ENCODE data around the gene SLC22A16. TPM values are rescaled to one million over a fixed set of nuclear protein-coding genes. Genes with fewer than 3 reads are reported as not detected.

SLC22A16 gene
- total and polyA plus RNA-seq, 11 donors: 0.25 to 2.4 (median 1.3) TPM; not detected in 7

DNA sequence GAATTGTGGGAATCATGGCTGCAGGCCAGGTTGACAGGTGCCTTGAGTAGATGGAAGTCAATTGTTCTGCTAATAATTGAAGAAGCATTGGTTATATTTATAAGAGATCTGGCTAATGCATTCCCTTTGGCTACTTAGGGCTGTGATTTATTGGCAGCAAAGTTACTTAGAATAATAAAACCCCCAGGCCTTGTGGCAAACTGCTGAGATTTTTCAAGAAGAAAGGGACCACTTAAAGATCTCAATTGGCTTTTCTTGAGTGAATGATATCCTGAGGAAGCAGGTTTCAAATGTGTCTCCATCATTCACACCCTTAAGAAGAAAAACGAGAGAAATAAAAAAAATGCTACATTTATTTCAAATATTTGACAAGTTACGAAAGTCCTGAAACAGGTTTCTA is 88.4 kb downstream of the SLC22A16 start:
- ATAC-seq: no peak
- no peak for DNase-seq
- no peak overlapping the region for H3K27ac ChIP-seq
- TF ChIP-seq POLR2A (IDR thresholded peaks at IDR 0.05): no peak
- TF ChIP-seq, protein P1, sequence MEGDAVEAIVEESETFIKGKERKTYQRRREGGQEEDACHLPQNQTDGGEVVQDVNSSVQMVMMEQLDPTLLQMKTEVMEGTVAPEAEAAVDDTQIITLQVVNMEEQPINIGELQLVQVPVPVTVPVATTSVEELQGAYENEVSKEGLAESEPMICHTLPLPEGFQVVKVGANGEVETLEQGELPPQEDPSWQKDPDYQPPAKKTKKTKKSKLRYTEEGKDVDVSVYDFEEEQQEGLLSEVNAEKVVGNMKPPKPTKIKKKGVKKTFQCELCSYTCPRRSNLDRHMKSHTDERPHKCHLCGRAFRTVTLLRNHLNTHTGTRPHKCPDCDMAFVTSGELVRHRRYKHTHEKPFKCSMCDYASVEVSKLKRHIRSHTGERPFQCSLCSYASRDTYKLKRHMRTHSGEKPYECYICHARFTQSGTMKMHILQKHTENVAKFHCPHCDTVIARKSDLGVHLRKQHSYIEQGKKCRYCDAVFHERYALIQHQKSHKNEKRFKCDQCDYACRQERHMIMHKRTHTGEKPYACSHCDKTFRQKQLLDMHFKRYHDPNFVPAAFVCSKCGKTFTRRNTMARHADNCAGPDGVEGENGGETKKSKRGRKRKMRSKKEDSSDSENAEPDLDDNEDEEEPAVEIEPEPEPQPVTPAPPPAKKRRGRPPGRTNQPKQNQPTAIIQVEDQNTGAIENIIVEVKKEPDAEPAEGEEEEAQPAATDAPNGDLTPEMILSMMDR (IDR thresholded peaks at IDR 0.05): no peak
- peaks cover 0 to 10% (median 2%) of the 10 kb centered on the region in 12 donors for H3K4me1 ChIP-seq
- peaks cover 0 to 5% (median 0%) of the 10 kb centered on the region in 9 donors for H3K36me3 ChIP-seq
- H3K9me3 ChIP-seq: no peaks in the 10 kb centered on the region
- no peaks in the 10 kb centered on the region for H3K27me3 ChIP-seq
- no peak overlapping the region for H3K4me3 ChIP-seq
- intact Hi-C loops (cut with DNase I): loop anchor here in 3 of 10 donors (5.0 to 10.0 kb wide), 3 partner anchors 683 to 863 kb away; no protein-coding TSS in a partner anchor
- WGBS, 4 donors: 81 to 84% (median 83%) methylated on average over 2 of the region's 2 CpGs

GRCh38 chr6:110385458-110385863 is 91.0 kb downstream of the SLC22A16 start:
- Histone ChIP-seq H3K27me3 (no peaks in the 10 kb centered on the region), H3K4me1 (peaks cover 0 to 8% (median 2%) of the 10 kb centered on the region in 12 donors), H3K27ac (no peak overlapping the region), H3K36me3 (no peaks in the 10 kb centered on the region), H3K9me3 (peaks cover 0 to 3% (median 0%) of the 10 kb centered on the region in 12 donors), H3K4me3 (no peak overlapping the region)
- ATAC-seq (no peak), DNase-seq (no peak)
- 85 to 91% (median 88%) methylated on average over 1 of the region's 1 CpG for WGBS, 4 donors
- TF ChIP-seq, protein P1 (IDR thresholded peaks at IDR 0.05): no peak
- TF ChIP-seq POLR2A (IDR thresholded peaks at IDR 0.05): no peak
- intact Hi-C loops (cut with DNase I): loop anchor here in 3 of 10 donors (5.0 to 10.0 kb wide), 3 partner anchors 681 to 861 kb away; no protein-coding TSS in a partner anchor

DNA sequence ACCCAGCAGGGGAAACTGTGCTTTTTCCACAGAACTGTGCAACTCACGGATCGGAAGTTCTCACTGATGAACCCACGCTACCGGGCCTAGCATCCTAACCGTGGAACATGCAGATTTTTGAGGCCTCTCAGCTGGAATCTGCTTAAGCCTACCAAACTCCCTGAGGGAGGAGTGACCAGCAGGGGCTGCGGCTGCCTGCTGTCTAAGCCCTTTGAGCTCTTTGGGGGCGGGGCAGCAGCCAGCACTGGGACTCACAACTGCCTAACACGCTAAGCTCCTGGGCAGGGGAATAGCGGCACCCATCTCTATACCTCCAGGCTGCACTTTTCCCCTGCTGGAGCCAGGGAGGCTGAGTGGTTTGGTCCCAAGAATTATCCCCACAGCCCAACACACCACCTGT is 97.9 kb downstream of the SLC22A16 start:
- H3K4me1 ChIP-seq: no peaks in the 10 kb centered on the region
- DNase-seq: no peak
- no peak for ATAC-seq
- no peaks in the 10 kb centered on the region for H3K27me3 ChIP-seq
- H3K4me3 ChIP-seq: no peak overlapping the region
- WGBS, 4 donors: 55 to 73% (median 68%) methylated on average over 9 of the region's 9 CpGs
- intact Hi-C loops (cut with DNase I): no loop called here
- no peaks in the 10 kb centered on the region for H3K36me3 ChIP-seq
- TF ChIP-seq, protein P1 (IDR thresholded peaks at IDR 0.05): no peak
- TF ChIP-seq POLR2A (IDR thresholded peaks at IDR 0.05): no peak
- H3K27ac ChIP-seq: no peak overlapping the region
- H3K9me3 ChIP-seq: peaks cover 0 to 3% (median 0%) of the 10 kb centered on the region in 12 donors

Other genes starting within 250 kb of the SLC22A16 start
- 1 to 10 TPM in 6 of 9 donors, under 1 TPM in 2, not detected in 1; 0.60 to 2.8 (median 1.8) TPM for gene METTL24, start 118.3 kb downstream of the SLC22A16 start, total RNA-seq
- gene METTL24, start 118.3 kb downstream of the SLC22A16 start, polyA plus RNA-seq: not detected
- gene DDO, start 61.0 kb downstream of the SLC22A16 start, total RNA-seq: 10 to 100 TPM; 11.2 to 32.3 (median 20.7) TPM
- 10 to 100 TPM; 10.9 to 11.1 TPM for gene DDO, start 61.0 kb downstream of the SLC22A16 start, polyA plus RNA-seq

All from heart left ventricle (tissue), 16 donors.